Omental fat pad (tissue), 4 donors: Measurements from ENCODE around the gene TRAPPC4. TPM values are rescaled to one million over a fixed set of nuclear protein-coding genes. Genes with fewer than 3 reads are reported as not detected.

Source experiments
- ATAC-seq: fragments of 150-250 bp; one replicate; pipeline ENCODE4 v1.9.1; 2016; ENCODE audit warnings: mild to moderate bottlenecking, moderate library complexity; ENCODE audit not compliant: low FRiP score
- DNase-seq: peaks from one replicate; pipeline ENCODE4 v3.0.0-alpha.2; 2019; ENCODE audit warnings: low spot score
- total RNA-seq, 4 donors: library from RNA; depleted of rRNA; stranded (reverse); fragments of >200 nt; gene quantifications; one replicate each; pipeline ENCODE4 v1.1.0, GENCODE V29; 2016
- TF ChIP-seq, protein P1 (sequence below), 3 donors: fragments of 450-650 bp; IDR thresholded peaks; one replicate each; pipeline ENCODE4 v1.5.1; 2016 to 2017; ENCODE audit warnings: antibody characterized with exemption in 3 of 3, mild to moderate bottlenecking in 3 of 3, moderate library complexity in 2 of 3

Gene TRAPPC4
- total RNA-seq, 4 donors from 2014 or later, result 43.2 to 61.7 (median 51.4) TPM

DNA sequence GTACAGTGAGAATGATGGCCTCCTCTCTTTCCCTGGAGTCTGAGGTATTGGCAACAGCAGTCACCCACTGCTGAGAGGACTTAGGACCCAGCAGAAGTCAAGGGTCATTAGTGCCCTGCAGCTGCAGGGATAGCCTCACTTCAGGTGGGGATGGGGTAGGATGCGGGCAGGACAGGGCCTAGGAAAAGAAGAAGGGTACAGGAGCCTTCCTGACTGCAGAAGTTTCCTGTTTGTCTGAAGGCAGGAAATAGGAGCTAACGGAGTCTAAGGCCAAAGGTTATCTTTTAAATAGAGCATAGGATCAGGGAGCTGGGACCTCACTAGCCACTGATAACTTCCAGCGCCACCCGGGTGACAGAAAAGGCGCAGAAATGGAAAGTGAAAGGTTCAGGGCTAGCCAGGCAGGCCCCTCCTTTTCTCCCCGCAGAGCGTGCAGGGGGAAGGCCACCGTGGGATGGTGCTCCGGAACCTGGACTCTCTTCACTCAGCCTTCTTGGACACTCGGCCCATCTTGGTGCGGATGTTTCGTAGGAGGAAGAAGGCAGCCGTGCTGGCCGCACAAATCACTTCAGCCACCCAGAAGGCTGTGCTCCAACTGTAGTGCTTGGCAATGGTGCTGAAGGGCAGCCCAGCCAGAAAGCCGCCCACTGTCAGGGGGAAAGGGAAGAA, 6.0 kb downstream of the TRAPPC4 start:
- TF ChIP-seq, protein P1, sequence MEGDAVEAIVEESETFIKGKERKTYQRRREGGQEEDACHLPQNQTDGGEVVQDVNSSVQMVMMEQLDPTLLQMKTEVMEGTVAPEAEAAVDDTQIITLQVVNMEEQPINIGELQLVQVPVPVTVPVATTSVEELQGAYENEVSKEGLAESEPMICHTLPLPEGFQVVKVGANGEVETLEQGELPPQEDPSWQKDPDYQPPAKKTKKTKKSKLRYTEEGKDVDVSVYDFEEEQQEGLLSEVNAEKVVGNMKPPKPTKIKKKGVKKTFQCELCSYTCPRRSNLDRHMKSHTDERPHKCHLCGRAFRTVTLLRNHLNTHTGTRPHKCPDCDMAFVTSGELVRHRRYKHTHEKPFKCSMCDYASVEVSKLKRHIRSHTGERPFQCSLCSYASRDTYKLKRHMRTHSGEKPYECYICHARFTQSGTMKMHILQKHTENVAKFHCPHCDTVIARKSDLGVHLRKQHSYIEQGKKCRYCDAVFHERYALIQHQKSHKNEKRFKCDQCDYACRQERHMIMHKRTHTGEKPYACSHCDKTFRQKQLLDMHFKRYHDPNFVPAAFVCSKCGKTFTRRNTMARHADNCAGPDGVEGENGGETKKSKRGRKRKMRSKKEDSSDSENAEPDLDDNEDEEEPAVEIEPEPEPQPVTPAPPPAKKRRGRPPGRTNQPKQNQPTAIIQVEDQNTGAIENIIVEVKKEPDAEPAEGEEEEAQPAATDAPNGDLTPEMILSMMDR (IDR thresholded peaks at IDR 0.05), result no peak
- DNase-seq (no peak), ATAC-seq (no peak)

- TF ChIP-seq, protein P1 (IDR thresholded peaks at IDR 0.05), result no peak
- DNase-seq, result no peak
- no peak for ATAC-seq
Observed at GRCh38 chr11:119025099-119025473, 6.5 kb downstream of the TRAPPC4 start.

- TF ChIP-seq, protein P1 (IDR thresholded peaks at IDR 0.05), result no peak
- ATAC-seq (no peak), DNase-seq (no peak)
Observed at GRCh38 chr11:119025541-119025940, 7.0 kb downstream of the TRAPPC4 start.

GRCh38 chr11:119025978-119026766, 7.6 kb downstream of the TRAPPC4 start:
- DNase-seq, result no peak
- no peak for ATAC-seq
- TF ChIP-seq, protein P1 (IDR thresholded peaks at IDR 0.05), result no peak

DNA sequence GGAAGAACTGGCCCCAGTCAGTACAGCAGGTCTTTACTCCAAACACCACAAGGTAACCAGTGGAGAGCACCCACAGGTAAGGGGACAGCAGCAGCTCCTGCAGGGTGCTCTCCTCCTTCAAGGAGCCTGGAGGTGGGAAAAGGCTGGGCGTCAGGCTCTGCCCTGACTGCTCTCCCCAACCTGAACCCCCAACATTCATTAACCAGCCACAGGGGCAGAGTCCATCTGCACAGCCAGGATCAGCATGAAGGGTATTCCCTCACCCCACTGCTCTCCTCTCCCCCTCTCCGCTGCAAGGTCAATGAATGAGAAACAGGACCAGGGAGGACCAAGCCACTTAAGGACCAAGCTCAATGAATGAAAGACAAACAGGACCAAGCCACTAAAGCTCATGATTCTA, 8.4 kb downstream of the TRAPPC4 start:
- DNase-seq (no peak), ATAC-seq (no peak)
- TF ChIP-seq, protein P1 (IDR thresholded peaks at IDR 0.05), result no peak

- DNase-seq, result no peak
- ATAC-seq, result no peak
- TF ChIP-seq, protein P1 (IDR thresholded peaks at IDR 0.05), result no peak
Observed at GRCh38 chr11:119027561-119028345, 9.2 kb downstream of the TRAPPC4 start.
